Trophoblast cell (in vitro differentiated cells and primary cell): Measurements from ENCODE around the gene TEDC1.
A peak's percentile ranks its signal among the peaks of the same experiment; 100 is the strongest.
"Not testable (repeated sequence)": the region's sequence is repeated elsewhere in the genome, so short reads cannot be mapped to it uniquely, and the experiment has no call there.

Experiments used
- DNase-seq, 2 donors: peaks; one replicate each; pipeline ENCODE4 v3.0.0-alpha.2; 2016
- H2AFZ ChIP-seq: 2 replicates; pipeline ENCODE4 v1.6.1; 2013; ENCODE audit warnings: low read length, moderate library complexity, mild to moderate bottlenecking; ENCODE audit not compliant: insufficient read depth, poor library complexity
- H2AK5ac ChIP-seq: 2 replicates; pipeline ENCODE4 v1.6.1; 2013; ENCODE audit warnings: mild to moderate bottlenecking, low read length
- H2BK120ac ChIP-seq: 2 replicates; pipeline ENCODE4 v1.6.1; 2013; ENCODE audit warnings: low read length, mild to moderate bottlenecking, moderate library complexity; ENCODE audit not compliant: insufficient read depth, poor library complexity
- H2BK12ac ChIP-seq: 2 replicates; pipeline ENCODE4 v1.6.1; 2013; ENCODE audit warnings: mild to moderate bottlenecking, low read length, moderate library complexity
- H2BK5ac ChIP-seq: 2 replicates; pipeline ENCODE4 v1.6.1; 2013; ENCODE audit warnings: low read length, low read depth, moderate library complexity, mild to moderate bottlenecking; ENCODE audit not compliant: poor library complexity
- H3K14ac ChIP-seq: 2 replicates; pipeline ENCODE4 v1.6.1; 2013; ENCODE audit warnings: mild to moderate bottlenecking, low read length
- H3K18ac ChIP-seq: 2 replicates; pipeline ENCODE4 v1.6.1; 2013; ENCODE audit warnings: mild to moderate bottlenecking, low read length
- H3K23ac ChIP-seq: 2 replicates; pipeline ENCODE4 v1.6.1; 2013; ENCODE audit warnings: low read length
- H3K27ac ChIP-seq: 2 replicates; pipeline ENCODE4 v1.5.1; 2013; ENCODE audit warnings: low read depth, mild to moderate bottlenecking, inconsistent platforms, low read length, moderate library complexity
- H3K27me3 ChIP-seq: 2 replicates; pipeline ENCODE4 v1.6.1; 2013; ENCODE audit warnings: inconsistent platforms, mild to moderate bottlenecking, low read length, moderate library complexity; ENCODE audit not compliant: insufficient read depth
- H3K36me3 ChIP-seq, 2 experiments: 1 replicate in 1 of 2; 2 replicates in 1 of 2; pipeline ENCODE4 v1.6.1; 2013; ENCODE audit warnings: low read length in 2 of 2, mild to moderate bottlenecking in 2 of 2, moderate library complexity in 1 of 2; ENCODE audit not compliant: insufficient read depth in 2 of 2, control insufficient read depth in 1 of 2
- H3K4ac ChIP-seq: 2 replicates; pipeline ENCODE4 v1.6.1; 2013; ENCODE audit warnings: low read depth, mild to moderate bottlenecking, low read length, moderate library complexity
- H3K4me1 ChIP-seq, 2 experiments: 1 replicate in 1 of 2; 2 replicates in 1 of 2; pipeline ENCODE4 v1.6.1; 2013; ENCODE audit warnings: low read length in 2 of 2, mild to moderate bottlenecking in 2 of 2, moderate library complexity in 1 of 2; ENCODE audit not compliant: insufficient read depth in 2 of 2, control insufficient read depth in 1 of 2
- H3K4me2 ChIP-seq: 2 replicates; pipeline ENCODE4 v1.6.1; 2013; ENCODE audit warnings: inconsistent platforms, mild to moderate bottlenecking, low read length, moderate library complexity
- H3K4me3 ChIP-seq: 2 replicates; pipeline ENCODE4 v1.5.1; 2013; ENCODE audit warnings: mild to moderate bottlenecking, low read depth, low read length, inconsistent platforms
- H3K79me1 ChIP-seq: one replicate; pipeline ENCODE4 v1.6.1; 2013; ENCODE audit warnings: low read length
- H3K79me2 ChIP-seq: 2 replicates; pipeline ENCODE4 v1.6.1; 2013; ENCODE audit warnings: low read length, mild to moderate bottlenecking; ENCODE audit not compliant: control insufficient read depth, insufficient read depth, poor library complexity
- H3K9ac ChIP-seq: 2 replicates; pipeline ENCODE4 v1.6.1; 2013; ENCODE audit warnings: mild to moderate bottlenecking, low read length
- H3K9me3 ChIP-seq: 2 replicates; pipeline ENCODE4 v1.6.1; 2013; ENCODE audit warnings: low read depth, mild to moderate bottlenecking, control low read depth, inconsistent platforms, low read length; ENCODE audit not compliant: insufficient read depth
- H4K12ac ChIP-seq: 2 replicates; pipeline ENCODE4 v1.6.1; 2013; ENCODE audit warnings: low read depth, mild to moderate bottlenecking, low read length, moderate library complexity
- H4K8ac ChIP-seq: 2 replicates; pipeline ENCODE4 v1.6.1; 2013; ENCODE audit warnings: low read depth, mild to moderate bottlenecking, low read length, moderate library complexity
- H4K91ac ChIP-seq: one replicate; pipeline ENCODE4 v1.6.1; 2013; ENCODE audit warnings: low read depth, mild to moderate bottlenecking, low read length, moderate library complexity
- WGBS: extraction: QIAGEN DNeasy Blood & Tissue Kit; methylation state at CpG from one replicate; pipeline ENCODE4 v1.1.7; 2013; ENCODE audit warnings: missing lambda C conversion rate; ENCODE audit not compliant: insufficient read length, insufficient coverage; ENCODE audit errors: extremely low coverage; 5-methylcytosine and 5-hydroxymethylcytosine counted together

The TEDC1 gene

GRCh38 chr14:105545676-105546075 is 54.6 kb downstream of the TEDC1 start:
- not testable (repeated sequence) for H4K91ac ChIP-seq, H3K79me2 ChIP-seq, H4K8ac ChIP-seq, DNase-seq, H3K79me1 ChIP-seq, H2AK5ac ChIP-seq, H3K4ac ChIP-seq, H2BK5ac ChIP-seq, H3K4me3 ChIP-seq, H3K9ac ChIP-seq, H3K23ac ChIP-seq, H2BK120ac ChIP-seq, H2AFZ ChIP-seq, H3K4me2 ChIP-seq, H3K36me3 ChIP-seq, H3K4me1 ChIP-seq, H4K12ac ChIP-seq, H3K18ac ChIP-seq, H3K27me3 ChIP-seq, H3K27ac ChIP-seq, H2BK12ac ChIP-seq, H3K14ac ChIP-seq
- peaks cover 37% of the 10 kb centered on the region for H3K9me3 ChIP-seq
- WGBS = no CpG with 5 or more reads among the region's 1 CpG

GRCh38 chr14:105546410-105546809 is 55.4 kb downstream of the TEDC1 start:
- H2BK12ac ChIP-seq, H4K91ac ChIP-seq, H3K9ac ChIP-seq, H3K79me2 ChIP-seq, DNase-seq, H3K27ac ChIP-seq, H2BK5ac ChIP-seq, H4K8ac ChIP-seq, H3K4ac ChIP-seq, H3K4me3 ChIP-seq, H3K4me2 ChIP-seq, H3K79me1 ChIP-seq, H3K4me1 ChIP-seq, H2AK5ac ChIP-seq, H3K14ac ChIP-seq, H2BK120ac ChIP-seq, H3K27me3 ChIP-seq, H3K18ac ChIP-seq, H3K23ac ChIP-seq, H2AFZ ChIP-seq, H3K36me3 ChIP-seq, H4K12ac ChIP-seq: not testable (repeated sequence)
- no CpG with 5 or more reads among the region's 20 CpGs for WGBS
- peaks cover 32% of the 10 kb centered on the region for H3K9me3 ChIP-seq

- not testable (repeated sequence) for H3K79me2 ChIP-seq, H2AK5ac ChIP-seq, H3K18ac ChIP-seq, H3K4me1 ChIP-seq, H3K4ac ChIP-seq, H3K27me3 ChIP-seq, DNase-seq, H2BK12ac ChIP-seq, H3K36me3 ChIP-seq, H3K9ac ChIP-seq, H3K27ac ChIP-seq, H2BK120ac ChIP-seq, H4K91ac ChIP-seq, H4K12ac ChIP-seq, H2BK5ac ChIP-seq, H3K23ac ChIP-seq, H4K8ac ChIP-seq, H3K79me1 ChIP-seq, H2AFZ ChIP-seq, H3K4me3 ChIP-seq, H3K4me2 ChIP-seq, H3K14ac ChIP-seq
- peaks cover 28% of the 10 kb centered on the region for H3K9me3 ChIP-seq
- WGBS = no CpG with 5 or more reads among the region's 24 CpGs
Observed at GRCh38 chr14:105547072-105547471, 56.0 kb downstream of the TEDC1 start.

GRCh38 chr14:105547741-105548169 is 56.7 kb downstream of the TEDC1 start:
- H2BK120ac ChIP-seq = no peak overlapping the region
- H3K4me1 ChIP-seq = no peaks in the 10 kb centered on the region
- H3K23ac ChIP-seq = no peak overlapping the region
- H3K4me3 ChIP-seq = peak overlapping the region; percentile 4
- no peaks in the 10 kb centered on the region for H3K36me3 ChIP-seq
- H2AFZ ChIP-seq = no peak overlapping the region
- WGBS = no CpG with 5 or more reads among the region's 38 CpGs
- H2AK5ac ChIP-seq = no peak overlapping the region
- no peak overlapping the region for H3K9ac ChIP-seq
- no peak overlapping the region for H4K91ac ChIP-seq
- no peak overlapping the region for H4K8ac ChIP-seq
- no peaks in the 10 kb centered on the region for H3K27me3 ChIP-seq
- no peaks in the 10 kb centered on the region for H3K79me2 ChIP-seq
- H3K27ac ChIP-seq = no peak overlapping the region
- no peak overlapping the region for H2BK5ac ChIP-seq
- H3K79me1 ChIP-seq = no peaks in the 10 kb centered on the region
- no peak overlapping the region for H3K4me2 ChIP-seq
- no peak for DNase-seq
- no peak overlapping the region for H4K12ac ChIP-seq
- H3K14ac ChIP-seq = no peak overlapping the region
- H2BK12ac ChIP-seq = no peak overlapping the region
- H3K9me3 ChIP-seq = peaks cover 25% of the 10 kb centered on the region
- H3K4ac ChIP-seq = no peak overlapping the region
- no peak overlapping the region for H3K18ac ChIP-seq
